ENCODE data around the gene GLIS1.

GRCh38 chr1:53657531-53657805 is 81.5 kb downstream of the GLIS1 start:
- no peak for TF ChIP-seq CTCF (IDR thresholded peaks at IDR 0.05)
- TF ChIP-seq POLR2A (IDR thresholded peaks at IDR 0.05) = no peak
- TF ChIP-seq EP300 (IDR thresholded peaks at IDR 0.05) = no peak

Data from stomach (tissue), 4 donors.